ENCODE results near the gene ZNF827.

Gene ZNF827

GRCh38 chr4:145804116-145804515 is 134.5 kb downstream of the ZNF827 start:
- no peak for DNase-seq (ENCODE audit: low read depth in 2 of 2, low spot score in 1 of 2)

- no peak for DNase-seq (ENCODE audit: low read depth in 2 of 2, low spot score in 1 of 2)
Observed at GRCh38 chr4:145799223-145799622, 139.4 kb downstream of the ZNF827 start.

GRCh38 chr4:145797278-145797677 is 141.3 kb downstream of the ZNF827 start:
- no peak for DNase-seq (ENCODE audit: low read depth in 2 of 2, low spot score in 1 of 2)

GRCh38 chr4:145796346-145796745 is 142.3 kb downstream of the ZNF827 start:
- no peak for DNase-seq (ENCODE audit: low read depth in 2 of 2, low spot score in 1 of 2)

GRCh38 chr4:145795521-145795920 is 143.1 kb downstream of the ZNF827 start:
- DNase-seq (ENCODE audit: low read depth in 2 of 2, low spot score in 1 of 2): no peak

DNA sequence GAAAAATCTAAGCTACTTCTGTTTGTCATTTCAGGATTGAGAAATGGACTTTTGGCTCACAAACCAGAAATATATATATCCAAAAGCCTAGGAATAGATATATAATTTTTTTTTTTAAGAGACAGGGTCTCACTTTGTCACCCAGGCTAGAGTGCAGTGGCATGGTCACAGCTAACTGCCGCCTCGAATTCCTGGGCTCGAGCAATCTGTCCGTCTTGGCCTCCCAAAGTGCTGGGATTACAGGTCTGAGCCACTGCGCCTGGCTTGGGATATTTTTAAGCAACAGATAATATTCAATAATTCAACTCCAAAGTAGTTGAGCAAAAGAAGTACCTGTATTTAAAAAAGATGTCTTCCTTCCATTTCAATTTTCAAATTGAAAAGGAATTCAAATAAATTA is 146.2 kb downstream of the ZNF827 start:
- DNase-seq (ENCODE audit: low read depth in 2 of 2, low spot score in 1 of 2): no peak

DNA sequence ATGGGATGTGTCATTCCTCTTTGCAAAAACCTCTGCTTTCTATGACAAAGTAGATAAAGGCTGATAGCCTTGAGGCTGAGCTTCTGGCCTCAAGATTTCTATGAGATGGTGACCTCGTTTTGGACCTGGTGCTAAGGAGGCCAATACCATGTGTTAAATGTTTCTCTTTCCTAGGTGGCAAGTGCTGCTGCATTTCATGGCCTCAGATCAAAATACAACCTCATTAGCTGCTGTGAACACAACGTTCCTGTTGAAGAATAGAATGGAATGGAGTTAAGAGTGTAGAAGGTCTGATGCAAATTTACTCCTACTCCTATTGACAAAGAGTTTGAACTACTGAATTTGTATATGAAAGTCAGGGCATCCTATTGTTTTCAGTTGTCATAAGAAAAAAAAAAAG is 146.6 kb downstream of the ZNF827 start:
- no peak for DNase-seq (ENCODE audit: low read depth in 2 of 2, low spot score in 1 of 2)

- no peak for DNase-seq (ENCODE audit: low read depth in 2 of 2, low spot score in 1 of 2)
Observed at GRCh38 chr4:145788755-145789154, 149.9 kb downstream of the ZNF827 start.

DNA sequence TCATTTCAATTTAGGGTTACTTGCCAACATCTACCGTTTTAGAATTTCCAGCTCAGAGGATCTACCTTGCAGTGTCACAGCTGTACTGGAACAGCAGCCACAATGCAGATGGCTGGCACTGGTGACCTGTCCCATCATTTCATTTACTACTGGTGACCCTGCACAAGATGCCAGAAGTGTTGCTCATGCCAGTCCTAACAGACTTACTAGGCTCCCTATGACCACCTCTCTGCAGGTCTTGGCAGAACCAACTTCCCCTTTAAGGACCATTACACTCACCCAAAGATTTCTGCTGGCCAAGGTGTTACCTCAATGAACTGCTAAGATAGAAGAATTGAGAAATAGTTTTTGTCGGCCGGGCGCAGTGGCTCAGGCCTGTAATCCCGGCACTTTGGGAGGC is 151.8 kb downstream of the ZNF827 start:
- no peak for DNase-seq (ENCODE audit: low read depth in 2 of 2, low spot score in 1 of 2)

DNA sequence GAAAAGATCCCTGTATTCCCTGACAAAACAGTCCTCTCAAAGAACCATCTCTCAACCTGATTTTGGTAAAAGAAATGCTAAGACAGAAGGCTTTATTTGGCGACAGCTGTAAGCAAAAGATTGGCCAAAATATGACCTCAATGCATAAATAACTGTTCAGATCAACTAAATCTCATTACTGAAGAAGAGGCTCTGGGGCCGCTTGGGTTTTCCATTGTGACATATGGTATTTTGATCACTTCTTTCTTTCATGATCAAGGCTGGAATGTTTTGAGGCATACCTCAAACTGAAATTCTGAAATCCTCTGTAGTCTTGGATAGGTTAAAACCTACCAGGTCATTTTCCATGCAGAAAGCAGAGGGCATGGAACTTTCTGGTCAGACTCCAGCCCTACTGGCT is 152.4 kb downstream of the ZNF827 start:
- DNase-seq (ENCODE audit: low read depth in 2 of 2, low spot score in 1 of 2): no peak

GRCh38 chr4:145785391-145786008 is 153.1 kb downstream of the ZNF827 start:
- no peak for DNase-seq (ENCODE audit: low read depth in 2 of 2, low spot score in 1 of 2)

DNA sequence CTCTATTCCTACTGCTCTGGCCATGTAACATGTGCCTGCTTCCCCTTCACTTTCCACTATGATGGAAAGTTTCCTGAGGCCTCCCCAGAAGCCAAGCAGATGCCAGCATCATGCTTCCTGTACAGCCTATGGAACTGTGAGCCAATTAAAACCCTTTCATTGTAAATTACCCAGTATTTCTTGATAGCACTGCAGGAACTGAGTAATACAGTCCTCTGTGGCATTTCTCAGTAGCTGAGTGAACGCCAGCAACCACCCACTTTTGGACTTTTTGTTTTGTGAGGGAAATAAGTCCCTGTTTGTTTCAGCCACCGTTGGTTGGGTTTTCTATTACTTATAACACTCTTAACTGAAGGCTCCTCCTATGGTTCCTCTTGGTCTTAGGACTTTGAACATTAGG is 154.6 kb downstream of the ZNF827 start:
- no peak for DNase-seq (ENCODE audit: low read depth in 2 of 2, low spot score in 1 of 2)

DNA sequence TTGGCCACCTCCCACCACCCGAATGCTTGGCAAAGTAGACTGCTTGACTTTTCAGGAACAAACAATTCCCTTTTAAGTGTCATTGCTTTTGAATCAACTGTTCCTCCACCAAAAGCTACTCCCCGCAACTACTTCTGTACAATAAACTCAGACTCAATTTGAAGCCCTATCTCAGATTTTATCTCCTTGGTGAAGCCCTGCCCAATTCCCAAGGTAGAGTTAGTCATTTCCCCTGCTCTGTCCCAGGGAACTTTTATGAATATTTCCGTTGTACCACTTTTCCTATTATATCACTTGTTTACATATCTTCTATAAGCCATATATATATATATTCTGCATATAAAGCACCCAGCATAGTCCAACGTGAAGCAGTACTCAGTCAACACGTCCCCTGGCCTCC is 155.9 kb downstream of the ZNF827 start:
- no peak for DNase-seq (ENCODE audit: low read depth in 2 of 2, low spot score in 1 of 2)

GRCh38 chr4:145781351-145781750 is 157.3 kb downstream of the ZNF827 start:
- DNase-seq (ENCODE audit: low read depth in 2 of 2, low spot score in 1 of 2): no peak

GRCh38 chr4:145779319-145779801 is 159.3 kb downstream of the ZNF827 start:
- no peak for DNase-seq (ENCODE audit: low read depth in 2 of 2, low spot score in 1 of 2)

- no peak for DNase-seq (ENCODE audit: low read depth in 2 of 2, low spot score in 1 of 2)
Observed at GRCh38 chr4:145776208-145776607, 162.4 kb downstream of the ZNF827 start.

GRCh38 chr4:145775406-145775805 is 163.2 kb downstream of the ZNF827 start:
- DNase-seq (ENCODE audit: low read depth in 2 of 2, low spot score in 1 of 2): no peak

- DNase-seq (ENCODE audit: low read depth in 2 of 2, low spot score in 1 of 2): no peak
Observed at GRCh38 chr4:145774473-145774872, 164.2 kb downstream of the ZNF827 start.

- DNase-seq (ENCODE audit: low read depth in 2 of 2, low spot score in 1 of 2): no peak
Observed at GRCh38 chr4:145773581-145774234, 164.9 kb downstream of the ZNF827 start.

DNA sequence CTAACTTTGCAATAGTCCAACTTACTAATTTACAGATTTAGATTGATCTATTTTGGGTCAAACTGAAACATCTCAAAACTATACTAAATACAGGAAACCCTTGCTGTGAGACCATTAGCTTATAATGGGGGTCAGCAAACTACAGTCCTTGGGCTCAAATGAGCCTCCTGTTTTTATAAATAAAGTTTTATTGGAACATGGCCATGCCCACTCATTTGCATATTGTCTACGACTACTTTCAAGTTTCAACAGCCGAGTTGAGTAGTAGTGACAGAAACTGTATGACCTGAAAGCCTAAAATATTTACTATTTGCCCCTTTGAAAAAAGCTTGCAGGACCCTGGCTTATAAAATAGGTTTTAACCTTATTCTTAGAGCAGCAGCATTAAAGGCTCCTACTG is 166.3 kb downstream of the ZNF827 start:
- DNase-seq (ENCODE audit: low read depth in 2 of 2, low spot score in 1 of 2): no peak

- DNase-seq (ENCODE audit: low read depth in 2 of 2, low spot score in 1 of 2): no peak
Observed at GRCh38 chr4:145770124-145770523, 168.5 kb downstream of the ZNF827 start.

DNA sequence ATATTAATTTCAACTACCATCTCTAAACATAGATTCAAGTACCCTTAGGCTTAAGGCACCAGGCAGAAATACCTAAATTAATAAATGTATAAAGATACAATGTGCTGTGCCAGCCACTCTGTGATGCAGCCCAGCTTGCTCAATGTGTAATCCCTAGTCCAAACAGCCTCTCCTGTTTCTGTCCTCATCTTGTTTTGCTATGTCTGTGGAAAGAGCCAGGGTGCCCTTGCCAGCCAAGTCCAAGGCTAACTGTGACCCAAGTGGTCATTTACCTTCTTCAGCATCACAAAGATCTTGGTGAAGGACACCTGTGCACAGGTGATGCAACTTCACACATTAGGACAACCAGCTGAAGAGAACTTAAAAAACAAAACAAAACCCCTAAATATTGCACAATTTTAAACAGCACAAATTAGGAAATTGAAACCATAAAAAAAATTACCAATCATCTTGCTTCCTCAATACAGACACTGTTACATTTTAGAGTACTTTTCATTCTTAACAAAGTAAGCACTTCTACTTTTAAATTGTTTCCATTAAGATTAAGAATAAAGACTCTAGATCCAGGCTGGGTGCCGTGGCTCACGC is 169.1 kb downstream of the ZNF827 start:
- no peak for DNase-seq (ENCODE audit: low read depth in 2 of 2, low spot score in 1 of 2)

DNA sequence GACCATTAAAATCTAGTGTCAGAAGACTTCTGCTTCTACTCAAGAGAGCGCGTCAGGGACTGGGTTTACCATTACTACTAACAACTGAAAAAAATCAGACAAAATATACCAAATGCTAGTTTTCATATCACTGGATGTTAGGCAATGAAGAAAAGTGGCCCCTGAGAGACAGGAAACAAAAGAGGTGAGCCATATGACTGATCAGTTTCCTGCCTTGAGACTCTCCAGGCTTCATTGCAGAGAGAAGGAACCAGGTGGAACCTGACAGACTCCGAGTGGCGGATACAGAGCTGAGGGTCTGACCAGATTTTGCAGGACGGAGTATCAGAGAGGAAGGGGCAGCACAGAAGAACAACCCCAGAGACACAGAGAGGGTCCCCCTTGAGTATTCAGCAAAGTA is 172.3 kb downstream of the ZNF827 start:
- DNase-seq (ENCODE audit: low read depth in 2 of 2, low spot score in 1 of 2): no peak
